K562 (cell line): ENCODE data around the gene UBE2E2. TPM values are rescaled to one million over a fixed set of nuclear protein-coding genes. Genes with fewer than 3 reads are reported as not detected.

Experiments used
- ATAC-seq: fragments of 200-7000 bp; cut with Tn5 transposase; 3 replicates; pipeline ENCODE4 v1.9.1; 2020; ENCODE audit warnings: moderate library complexity
- BruUV-seq: library from RNA; stranded (reverse); fragments of 400-500 nt; replicated peaks from 2 replicates; lab custom pipeline; 2021; lab: Mats Ljungman, UMichigan
- CTCF ChIA-PET: fragments of 300-600 bp; formaldehyde crosslinking; extraction: SDS; loops from one replicate; lab custom pipeline; 2021; ENCODE audit warnings: low intra/inter-chr PET ratio; lab: Yijun Ruan, JAX
- POLR2A ChIA-PET: fragments of 300-600, 350-650 bp; sonication (Branson Sonifier 250); formaldehyde crosslinking; extraction: SDS; loops from one replicate; lab custom pipeline; 2021; ENCODE audit warnings: antibody characterized with exemption, inconsistent platforms; lab: Yijun Ruan, JAX
- DNase-seq, 4 experiments: peaks; one replicate each; pipeline versions ENCODE4 v3.0.0 to v3.0.0-alpha.2; 2011 to 2018; ENCODE audit warnings: low spot score in 3 of 4, mixed read lengths in 3 of 4; ENCODE audit errors: extremely low read depth in 1 of 4
- FAIRE-seq: peaks from 2 replicates; lab custom pipeline; 2011; peaks lifted over from hg19 to GRCh38; lab: Jason Lieb, UNC
- H2AFZ ChIP-seq: 2 replicates; pipeline ENCODE4 v1.6.0; 2011; ENCODE audit warnings: low read depth, low read length, control low read depth, inconsistent platforms
- H3K27ac ChIP-seq: fragments of 200-600 bp; 3 replicates; pipeline ENCODE4 v1.8.0; 2011; ENCODE audit warnings: low read depth, mild to moderate bottlenecking, control low read depth, inconsistent platforms, low read length, moderate library complexity, mixed read lengths; ENCODE audit errors: extremely low read depth
- H3K27me3 ChIP-seq, 2 experiments: fragments of 300-600 bp in 1 of 2; 2 replicates in 1 of 2; 3 replicates in 1 of 2; pipeline versions ENCODE4 v1.6.0 to v1.8.0; 2011; ENCODE audit warnings: inconsistent platforms in 2 of 2, low read length in 2 of 2, mild to moderate bottlenecking in 1 of 2, mixed read lengths in 1 of 2, moderate library complexity in 1 of 2; ENCODE audit not compliant: control insufficient read depth in 2 of 2, insufficient read depth in 2 of 2
- H3K36me3 ChIP-seq: fragments of 300-600 bp; 3 replicates; pipeline ENCODE4 v1.8.0; 2011; ENCODE audit warnings: mild to moderate bottlenecking, low read length, inconsistent platforms; ENCODE audit not compliant: control insufficient read depth, insufficient read depth
- H3K4me1 ChIP-seq, 2 experiments: fragments of 200-600 bp in 1 of 2; replicated peaks in 1 of 2; 2 replicates in 1 of 2; 3 replicates in 1 of 2; pipeline versions ENCODE4 v1.5.1 to v1.8.0; 2011; ENCODE audit warnings: inconsistent platforms in 2 of 2, low read length in 2 of 2, mild to moderate bottlenecking in 1 of 2, mixed read lengths in 1 of 2, moderate library complexity in 1 of 2; ENCODE audit not compliant: control insufficient read depth in 2 of 2, insufficient read depth in 2 of 2
- H3K4me2 ChIP-seq: 2 replicates; pipeline ENCODE4 v1.6.1; 2011; ENCODE audit warnings: low read length, control low read depth, inconsistent platforms, mixed read lengths; ENCODE audit not compliant: insufficient read depth
- H3K4me3 ChIP-seq: fragments of 200-600 bp; sonication (generic), shearing (Covaris generic); 2 replicates; pipeline ENCODE4 v1.5.1; 2016; ENCODE audit warnings: control low read depth, inconsistent platforms
- H3K79me2 ChIP-seq: fragments of 200-600 bp; 3 replicates; pipeline ENCODE4 v1.8.0; 2011; ENCODE audit warnings: low read length, inconsistent platforms; ENCODE audit not compliant: control insufficient read depth, insufficient read depth
- H3K9ac ChIP-seq, 2 experiments: 2 replicates each; pipeline versions ENCODE4 v1.6.0 to v1.6.1; 2011; ENCODE audit warnings: low read depth in 2 of 2, low read length in 2 of 2, control low read depth in 1 of 2, inconsistent platforms in 1 of 2, mild to moderate bottlenecking in 1 of 2, mixed read lengths in 1 of 2; ENCODE audit not compliant: insufficient read depth in 1 of 2
- H3K9me1 ChIP-seq: one replicate; pipeline ENCODE4 v1.6.0; 2011; ENCODE audit warnings: inconsistent platforms, mild to moderate bottlenecking, low read length, moderate library complexity; ENCODE audit not compliant: control insufficient read depth, insufficient read depth
- H3K9me3 ChIP-seq: replicated peaks from 2 replicates; pipeline ENCODE4 v1.5.1; 2011; ENCODE audit warnings: low read depth, low read length, inconsistent platforms; ENCODE audit not compliant: control insufficient read depth, insufficient read depth
- H4K20me1 ChIP-seq: replicated peaks from 2 replicates; pipeline ENCODE4 v1.6.1; 2011; ENCODE audit warnings: low read length, inconsistent platforms, mixed read lengths; ENCODE audit not compliant: control insufficient read depth, insufficient read depth
- ARNT ChIP-seq, 2 experiments: fragments of 450-650 bp; IDR thresholded peaks; 2 replicates each; pipeline ENCODE4 v1.6.1; 2016; ENCODE audit warnings: mild to moderate bottlenecking in 1 of 2
- BCL6 ChIP-seq: fragments of 250-450 bp; sonication (Bioruptor Pico); IDR thresholded peaks from 2 replicates; pipeline ENCODE4 v1.4.0; 2020
- ELF2 ChIP-seq: fragments of 250-450 bp; sonication (Bioruptor Pico); IDR thresholded peaks from 2 replicates; pipeline ENCODE4 v1.5.0; 2021; ENCODE audit warnings: mild to moderate bottlenecking
- GTF2E2 ChIP-seq: fragments of 200-800 bp; sonication (Bioruptor generic); IDR thresholded peaks from 2 replicates; pipeline ENCODE4 v1.6.1; 2016; ENCODE audit warnings: missing genetic modification characterization, missing compliant biosample characterization
- NEUROD1 ChIP-seq: fragments of 150-350 bp; IDR thresholded peaks from 2 replicates; pipeline ENCODE4 v1.6.1; 2014; ENCODE audit warnings: borderline replicate concordance, low read length, low read depth; ENCODE audit not compliant: partially characterized antibody
- RB1 ChIP-seq: fragments of 450-650 bp; IDR thresholded peaks from 2 replicates; pipeline ENCODE4 v1.6.1; 2017; ENCODE audit warnings: low read depth, mild to moderate bottlenecking
- TFAP4 ChIP-seq: sonication (generic); formaldehyde crosslinking; IDR thresholded peaks from 2 replicates; pipeline ENCODE4 v1.8.0; 2022; ENCODE audit warnings: missing genetic modification reagents, mild to moderate bottlenecking, moderate library complexity, borderline replicate concordance
- ZBTB2 ChIP-seq: fragments of 450-650 bp; IDR thresholded peaks from 2 replicates; pipeline ENCODE4 v1.6.1; 2016; ENCODE audit warnings: antibody characterized with exemption
- ZNF639 ChIP-seq, 2 experiments: fragments of 200-800 bp in 1 of 2; sonication (Bioruptor generic) in 1 of 2; sonication (generic) in 1 of 2; formaldehyde crosslinking in 1 of 2; IDR thresholded peaks in 1 of 2; conservative IDR thresholded peaks in 1 of 2; 2 replicates each; pipeline versions ENCODE4 v1.5.0 to v1.6.1; 2016 to 2020; ENCODE audit warnings: missing compliant biosample characterization in 1 of 2, missing genetic modification characterization in 1 of 2, missing genetic modification reagents in 1 of 2
- WGBS: fragments of 100-300 bp; shearing (Covaris generic); methylation state at CpG from one replicate; pipeline ENCODE4 v1.1.6; 2016; ENCODE audit warnings: low coverage, mixed read lengths; ENCODE audit not compliant: insufficient coverage; ENCODE audit errors: missing lambda C conversion rate; 5-methylcytosine and 5-hydroxymethylcytosine counted together
- in situ Hi-C: fragments of 300-500 bp; cut with MboI; formaldehyde crosslinking; loops from 4 replicates; pipeline ENCODE4 v1.15.0; 2018; ENCODE audit warnings: inconsistent platforms, mixed read lengths
- intact Hi-C: fragments of 100-400 bp; cut with micrococcal nuclease; formaldehyde crosslinking; loops from 2 replicates; pipeline ENCODE4 v1.14.2; 2022
- polyA plus RNA-seq, 8 experiments: library from polyadenylated mRNA; depleted of rRNA in 4 of 8; stranded (reverse) in 5 of 8; unstranded in 3 of 8; fragments of >200 nt; fragmentation: Nextera tagmentation in 2 of 8; fragmentation: Illumina TruSeq in 1 of 8; extraction: Ambion mirVana in 2 of 8; extraction: Trizol in 1 of 8; gene quantifications; 2 replicates each; pipeline versions ENCODE4 v1.2.1 to v1.2.3, GENCODE V29; 2011 to 2014; ENCODE audit warnings: inconsistent platforms in 1 of 8, missing spikeins in 1 of 8
- total RNA-seq, 7 experiments: library from RNA; depleted of rRNA in 6 of 7; stranded (reverse); fragments of >200 nt in 6 of 7; fragmentation: Illumina TruSeq in 2 of 7; extraction: Trizol in 2 of 7; gene quantifications; 2 replicates each; pipeline versions ENCODE4 v1.2.1 to v1.2.3, GENCODE V29; 2011 to 2021; ENCODE audit warnings: low replicate concordance in 1 of 7
- TF ChIP-seq, protein P1 (sequence below): fragments of 250-450 bp; sonication (Bioruptor Pico); IDR thresholded peaks from 2 replicates; pipeline ENCODE4 v1.5.0; 2022; ENCODE audit warnings: mild to moderate bottlenecking
- TF ChIP-seq, protein P2 (sequence below): fragments of 200-800 bp; sonication (Bioruptor generic); IDR thresholded peaks from 2 replicates; pipeline ENCODE4 v1.6.1; 2016; ENCODE audit warnings: missing genetic modification characterization, missing compliant biosample characterization

The UBE2E2 gene
- total and polyA plus RNA-seq, 9 of the 15 experiments (the other 6 are each of a cell fraction or from before 2014, with no cell fraction given), result 0.22 to 5.1 (median 1.9) TPM

GRCh38 chr3:23637339-23637738, 434.2 kb downstream of the UBE2E2 start:
- H3K79me2 ChIP-seq, result no peaks in the 10 kb centered on the region
- H3K4me1 ChIP-seq, result no peaks in the 10 kb centered on the region
- H3K9me3 ChIP-seq, result no peaks in the 10 kb centered on the region
- no peak overlapping the region for H3K4me2 ChIP-seq
- intact Hi-C loops, result no loop called here
- 2% methylated on average over 3 of the region's 3 CpGs for WGBS
- H3K36me3 ChIP-seq, result no peaks in the 10 kb centered on the region
- no peaks in the 10 kb centered on the region; a peak in 1 of 5 replicates for H3K27me3 ChIP-seq
- H3K27ac ChIP-seq, result no peak overlapping the region
- H3K4me3 ChIP-seq, result no peak overlapping the region
- CTCF ChIA-PET, result no interaction called here
- FAIRE-seq, result no peak
- H3K9ac ChIP-seq, result no peak overlapping the region
- H4K20me1 ChIP-seq, result no peaks in the 10 kb centered on the region
- no peak for DNase-seq
- no peaks in the 10 kb centered on the region for H3K9me1 ChIP-seq
- in situ Hi-C loops, result no loop called here
- BruUV-seq, result no TSS peak
- H2AFZ ChIP-seq, result no peak overlapping the region
- ATAC-seq, result no peak
- POLR2A ChIA-PET, result no interaction called here
- TF ChIP-seq ZNF639 (CRISPR knock-in tag; conservative IDR thresholded peaks at IDR 0.05 in 1 of 2, IDR thresholded peaks at IDR 0.05 in 1 of 2), result no peak
- TF ChIP-seq ELF2 (CRISPR knock-in tag), result no peak
- TF ChIP-seq ARNT (IDR thresholded peaks at IDR 0.05), result no peak
- TF ChIP-seq TFAP4 (CRISPR knock-in tag), result no peak
- TF ChIP-seq RB1, result no peak
- TF ChIP-seq, protein P1, sequence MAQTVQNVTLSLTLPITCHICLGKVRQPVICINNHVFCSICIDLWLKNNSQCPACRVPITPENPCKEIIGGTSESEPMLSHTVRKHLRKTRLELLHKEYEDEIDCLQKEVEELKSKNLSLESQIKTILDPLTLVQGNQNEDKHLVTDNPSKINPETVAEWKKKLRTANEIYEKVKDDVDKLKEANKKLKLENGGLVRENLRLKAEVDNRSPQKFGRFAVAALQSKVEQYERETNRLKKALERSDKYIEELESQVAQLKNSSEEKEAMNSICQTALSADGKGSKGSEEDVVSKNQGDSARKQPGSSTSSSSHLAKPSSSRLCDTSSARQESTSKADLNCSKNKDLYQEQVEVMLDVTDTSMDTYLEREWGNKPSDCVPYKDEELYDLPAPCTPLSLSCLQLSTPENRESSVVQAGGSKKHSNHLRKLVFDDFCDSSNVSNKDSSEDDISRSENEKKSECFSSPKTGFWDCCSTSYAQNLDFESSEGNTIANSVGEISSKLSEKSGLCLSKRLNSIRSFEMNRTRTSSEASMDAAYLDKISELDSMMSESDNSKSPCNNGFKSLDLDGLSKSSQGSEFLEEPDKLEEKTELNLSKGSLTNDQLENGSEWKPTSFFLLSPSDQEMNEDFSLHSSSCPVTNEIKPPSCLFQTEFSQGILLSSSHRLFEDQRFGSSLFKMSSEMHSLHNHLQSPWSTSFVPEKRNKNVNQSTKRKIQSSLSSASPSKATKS (CRISPR knock-in tag), result no peak
- no peak for TF ChIP-seq ZBTB2
- TF ChIP-seq GTF2E2 (tag), result no peak
- TF ChIP-seq BCL6 (CRISPR knock-in tag), result no peak
- TF ChIP-seq NEUROD1, result no peak
- TF ChIP-seq, protein P2, sequence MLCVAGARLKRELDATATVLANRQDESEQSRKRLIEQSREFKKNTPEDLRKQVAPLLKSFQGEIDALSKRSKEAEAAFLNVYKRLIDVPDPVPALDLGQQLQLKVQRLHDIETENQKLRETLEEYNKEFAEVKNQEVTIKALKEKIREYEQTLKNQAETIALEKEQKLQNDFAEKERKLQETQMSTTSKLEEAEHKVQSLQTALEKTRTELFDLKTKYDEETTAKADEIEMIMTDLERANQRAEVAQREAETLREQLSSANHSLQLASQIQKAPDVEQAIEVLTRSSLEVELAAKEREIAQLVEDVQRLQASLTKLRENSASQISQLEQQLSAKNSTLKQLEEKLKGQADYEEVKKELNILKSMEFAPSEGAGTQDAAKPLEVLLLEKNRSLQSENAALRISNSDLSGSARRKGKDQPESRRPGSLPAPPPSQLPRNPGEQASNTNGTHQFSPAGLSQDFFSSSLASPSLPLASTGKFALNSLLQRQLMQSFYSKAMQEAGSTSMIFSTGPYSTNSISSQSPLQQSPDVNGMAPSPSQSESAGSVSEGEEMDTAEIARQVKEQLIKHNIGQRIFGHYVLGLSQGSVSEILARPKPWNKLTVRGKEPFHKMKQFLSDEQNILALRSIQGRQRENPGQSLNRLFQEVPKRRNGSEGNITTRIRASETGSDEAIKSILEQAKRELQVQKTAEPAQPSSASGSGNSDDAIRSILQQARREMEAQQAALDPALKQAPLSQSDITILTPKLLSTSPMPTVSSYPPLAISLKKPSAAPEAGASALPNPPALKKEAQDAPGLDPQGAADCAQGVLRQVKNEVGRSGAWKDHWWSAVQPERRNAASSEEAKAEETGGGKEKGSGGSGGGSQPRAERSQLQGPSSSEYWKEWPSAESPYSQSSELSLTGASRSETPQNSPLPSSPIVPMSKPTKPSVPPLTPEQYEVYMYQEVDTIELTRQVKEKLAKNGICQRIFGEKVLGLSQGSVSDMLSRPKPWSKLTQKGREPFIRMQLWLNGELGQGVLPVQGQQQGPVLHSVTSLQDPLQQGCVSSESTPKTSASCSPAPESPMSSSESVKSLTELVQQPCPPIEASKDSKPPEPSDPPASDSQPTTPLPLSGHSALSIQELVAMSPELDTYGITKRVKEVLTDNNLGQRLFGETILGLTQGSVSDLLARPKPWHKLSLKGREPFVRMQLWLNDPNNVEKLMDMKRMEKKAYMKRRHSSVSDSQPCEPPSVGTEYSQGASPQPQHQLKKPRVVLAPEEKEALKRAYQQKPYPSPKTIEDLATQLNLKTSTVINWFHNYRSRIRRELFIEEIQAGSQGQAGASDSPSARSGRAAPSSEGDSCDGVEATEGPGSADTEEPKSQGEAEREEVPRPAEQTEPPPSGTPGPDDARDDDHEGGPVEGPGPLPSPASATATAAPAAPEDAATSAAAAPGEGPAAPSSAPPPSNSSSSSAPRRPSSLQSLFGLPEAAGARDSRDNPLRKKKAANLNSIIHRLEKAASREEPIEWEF (CRISPR knock-in tag), result no peak
